ENCODE results near the gene PSMG3.

PSMG3 gene

GRCh38 chr7:1569833-1570632, at the start of gene PSMG3:
TSS of gene PSMG3 (minus strand) at chr7:1570032. CDS start at chr7:1569339, 693 bp downstream.
- DNase-seq (ENCODE audit: low read depth), result peak; percentile 88

- DNase-seq (ENCODE audit: low read depth), result no peak
Measured at GRCh38 chr7:1618475-1618874, 48.6 kb upstream of the PSMG3 start.

GRCh38 chr7:1617957-1618356, 48.1 kb upstream of the PSMG3 start:
- no peak for DNase-seq (ENCODE audit: low read depth)

GRCh38 chr7:1616741-1617140, 46.9 kb upstream of the PSMG3 start:
- no peak for DNase-seq (ENCODE audit: low read depth)

- no peak for DNase-seq (ENCODE audit: low read depth)
Measured at GRCh38 chr7:1611708-1612241, 41.9 kb upstream of the PSMG3 start.

- no peak for DNase-seq (ENCODE audit: low read depth)
Measured at GRCh38 chr7:1610678-1611302, 41.0 kb upstream of the PSMG3 start.

- no peak for DNase-seq (ENCODE audit: low read depth)
Measured at GRCh38 chr7:1610013-1610677, 40.3 kb upstream of the PSMG3 start.

GRCh38 chr7:1609023-1609422, 39.2 kb upstream of the PSMG3 start:
- no peak for DNase-seq (ENCODE audit: low read depth)

GRCh38 chr7:1608318-1608717, 38.5 kb upstream of the PSMG3 start:
- DNase-seq (ENCODE audit: low read depth), result no peak

- no peak for DNase-seq (ENCODE audit: low read depth)
Measured at GRCh38 chr7:1607696-1608095, 37.9 kb upstream of the PSMG3 start.

GRCh38 chr7:1607001-1607400, 37.2 kb upstream of the PSMG3 start:
- DNase-seq (ENCODE audit: low read depth), result no peak

GRCh38 chr7:1604383-1604782, 34.6 kb upstream of the PSMG3 start:
- no peak for DNase-seq (ENCODE audit: low read depth)

- DNase-seq (ENCODE audit: low read depth), result no peak
Measured at GRCh38 chr7:1603346-1604225, 33.8 kb upstream of the PSMG3 start.

GRCh38 chr7:1602386-1602785, 32.6 kb upstream of the PSMG3 start:
- DNase-seq (ENCODE audit: low read depth), result no peak

GRCh38 chr7:1601956-1602355, 32.1 kb upstream of the PSMG3 start:
- no peak for DNase-seq (ENCODE audit: low read depth)

GRCh38 chr7:1599640-1600395, 30.0 kb upstream of the PSMG3 start:
- DNase-seq (ENCODE audit: low read depth), result no peak

GRCh38 chr7:1598961-1599639, 29.3 kb upstream of the PSMG3 start:
- no peak for DNase-seq (ENCODE audit: low read depth)

GRCh38 chr7:1598286-1598685, 28.5 kb upstream of the PSMG3 start:
- no peak for DNase-seq (ENCODE audit: low read depth)

- no peak for DNase-seq (ENCODE audit: low read depth)
Measured at GRCh38 chr7:1597791-1598190, 28.0 kb upstream of the PSMG3 start.

GRCh38 chr7:1597066-1597760, 27.4 kb upstream of the PSMG3 start:
- DNase-seq (ENCODE audit: low read depth), result no peak

Data from stimulated activated CD8-positive, alpha-beta memory T cell treated with anti-CD3 and anti-CD28 coated beads, Interleukin-4, amount 100 ng/mL, for 24 hours (primary cell).